Thyroid gland (tissue), 4 donors: ENCODE data around the gene EFTUD2. TPM values are rescaled to one million over a fixed set of nuclear protein-coding genes. Genes with fewer than 3 reads are reported as not detected.

ENCODE experiments used
- DNase-seq, 2 donors: peaks; one replicate each; pipeline ENCODE4 v3.0.0-alpha.2; 2019
- H3K27ac ChIP-seq, 3 donors: fragments of 200-600 bp; sonication (generic); 1 replicate in 2 of 3; 2 replicates in 1 of 3; pipeline ENCODE4 v1.5.1; 2016 to 2019; ENCODE audit warnings: mild to moderate bottlenecking in 1 of 3, moderate library complexity in 1 of 3
- H3K27me3 ChIP-seq: fragments of 200-600 bp; sonication (generic); one replicate; pipeline ENCODE4 v1.5.1; 2019
- H3K36me3 ChIP-seq, 2 donors: fragments of 200-600 bp; sonication (generic); one replicate each; pipeline ENCODE4 v1.5.1; 2016 to 2019
- H3K4me1 ChIP-seq, 2 donors: fragments of 200-600 bp; sonication (generic); one replicate each; pipeline ENCODE4 v1.5.1; 2017 to 2019
- H3K4me3 ChIP-seq, 3 donors: fragments of 200-600 bp; sonication (generic); replicated peaks in 1 of 3; 1 replicate in 2 of 3; 2 replicates in 1 of 3; pipeline ENCODE4 v1.5.1; 2016; ENCODE audit warnings: mild to moderate bottlenecking in 1 of 3
- H3K9me3 ChIP-seq: fragments of 200-600 bp; sonication (generic); one replicate; pipeline ENCODE4 v1.5.1; 2017
- POLR2A ChIP-seq, 2 donors: fragments of 450-650 bp; IDR thresholded peaks; one replicate each; pipeline ENCODE4 v1.6.1; 2017; ENCODE audit warnings: antibody characterized with exemption in 2 of 2, mild to moderate bottlenecking in 2 of 2, moderate library complexity in 1 of 2
- WGBS, 2 donors: methylation state at CpG; one replicate each; pipeline ENCODE4 v1.1.5; 2017; 5-methylcytosine and 5-hydroxymethylcytosine counted together
- intact Hi-C: fragments of 100-400 bp; cut with DNase I; formaldehyde crosslinking; loops from one replicate; pipeline ENCODE4 v1.15.1; 2023
- total RNA-seq, 4 donors: library from RNA; depleted of rRNA; stranded (reverse); fragments of >200 nt; gene quantifications; one replicate each; pipeline ENCODE4 v1.2.3, GENCODE V29; 2016
- TF ChIP-seq, protein P1 (sequence below), 6 experiments: fragments of 200-600 bp in 3 of 6; fragments of 450-650 bp in 3 of 6; sonication (generic) in 3 of 6; IDR thresholded peaks; one replicate each; pipeline ENCODE4 v1.5.1; 2016 to 2019; ENCODE audit warnings: antibody characterized with exemption in 6 of 6, mild to moderate bottlenecking in 2 of 6, inconsistent platforms in 1 of 6, moderate library complexity in 1 of 6

EFTUD2 gene
- total RNA-seq, 4 donors from 2014 or later = 49.2 to 110 (median 75.1) TPM

DNA sequence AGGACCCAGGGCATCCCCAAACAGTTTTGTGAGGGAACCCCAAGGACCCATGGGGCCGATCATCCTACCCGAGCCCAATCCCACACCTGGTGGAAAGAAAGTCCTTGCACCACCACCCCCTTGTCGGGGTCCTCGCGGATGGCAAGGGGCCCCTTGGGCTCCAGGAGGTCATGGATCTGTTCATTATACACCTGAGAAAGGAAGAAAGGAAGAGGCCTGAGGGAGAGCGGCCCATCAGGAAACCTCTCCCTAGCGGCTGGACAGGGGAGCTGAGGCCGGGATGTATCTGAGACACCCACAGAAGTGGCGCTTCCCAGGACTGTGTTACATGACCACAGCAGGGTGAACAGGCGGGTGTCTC is 35.5 kb upstream of the EFTUD2 start:
- Histone ChIP-seq H3K9me3 (no peaks in the 10 kb centered on the region), H3K27me3 (no peaks in the 10 kb centered on the region), H3K27ac (no peak overlapping the region), H3K4me1 (no peaks in the 10 kb centered on the region), H3K36me3 (no peaks in the 10 kb centered on the region), H3K4me3 (no peak overlapping the region)
- 97% methylated on average over 9 to 10 of the region's 10 CpGs for whole genome bisulfite sequencing, 2 donors
- TF ChIP-seq, protein P1, sequence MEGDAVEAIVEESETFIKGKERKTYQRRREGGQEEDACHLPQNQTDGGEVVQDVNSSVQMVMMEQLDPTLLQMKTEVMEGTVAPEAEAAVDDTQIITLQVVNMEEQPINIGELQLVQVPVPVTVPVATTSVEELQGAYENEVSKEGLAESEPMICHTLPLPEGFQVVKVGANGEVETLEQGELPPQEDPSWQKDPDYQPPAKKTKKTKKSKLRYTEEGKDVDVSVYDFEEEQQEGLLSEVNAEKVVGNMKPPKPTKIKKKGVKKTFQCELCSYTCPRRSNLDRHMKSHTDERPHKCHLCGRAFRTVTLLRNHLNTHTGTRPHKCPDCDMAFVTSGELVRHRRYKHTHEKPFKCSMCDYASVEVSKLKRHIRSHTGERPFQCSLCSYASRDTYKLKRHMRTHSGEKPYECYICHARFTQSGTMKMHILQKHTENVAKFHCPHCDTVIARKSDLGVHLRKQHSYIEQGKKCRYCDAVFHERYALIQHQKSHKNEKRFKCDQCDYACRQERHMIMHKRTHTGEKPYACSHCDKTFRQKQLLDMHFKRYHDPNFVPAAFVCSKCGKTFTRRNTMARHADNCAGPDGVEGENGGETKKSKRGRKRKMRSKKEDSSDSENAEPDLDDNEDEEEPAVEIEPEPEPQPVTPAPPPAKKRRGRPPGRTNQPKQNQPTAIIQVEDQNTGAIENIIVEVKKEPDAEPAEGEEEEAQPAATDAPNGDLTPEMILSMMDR (IDR thresholded peaks at IDR 0.05) = no peak
- no peak for TF ChIP-seq POLR2A (IDR thresholded peaks at IDR 0.05)
- DNase-seq = no peak
- intact Hi-C loops = no loop called here

DNA sequence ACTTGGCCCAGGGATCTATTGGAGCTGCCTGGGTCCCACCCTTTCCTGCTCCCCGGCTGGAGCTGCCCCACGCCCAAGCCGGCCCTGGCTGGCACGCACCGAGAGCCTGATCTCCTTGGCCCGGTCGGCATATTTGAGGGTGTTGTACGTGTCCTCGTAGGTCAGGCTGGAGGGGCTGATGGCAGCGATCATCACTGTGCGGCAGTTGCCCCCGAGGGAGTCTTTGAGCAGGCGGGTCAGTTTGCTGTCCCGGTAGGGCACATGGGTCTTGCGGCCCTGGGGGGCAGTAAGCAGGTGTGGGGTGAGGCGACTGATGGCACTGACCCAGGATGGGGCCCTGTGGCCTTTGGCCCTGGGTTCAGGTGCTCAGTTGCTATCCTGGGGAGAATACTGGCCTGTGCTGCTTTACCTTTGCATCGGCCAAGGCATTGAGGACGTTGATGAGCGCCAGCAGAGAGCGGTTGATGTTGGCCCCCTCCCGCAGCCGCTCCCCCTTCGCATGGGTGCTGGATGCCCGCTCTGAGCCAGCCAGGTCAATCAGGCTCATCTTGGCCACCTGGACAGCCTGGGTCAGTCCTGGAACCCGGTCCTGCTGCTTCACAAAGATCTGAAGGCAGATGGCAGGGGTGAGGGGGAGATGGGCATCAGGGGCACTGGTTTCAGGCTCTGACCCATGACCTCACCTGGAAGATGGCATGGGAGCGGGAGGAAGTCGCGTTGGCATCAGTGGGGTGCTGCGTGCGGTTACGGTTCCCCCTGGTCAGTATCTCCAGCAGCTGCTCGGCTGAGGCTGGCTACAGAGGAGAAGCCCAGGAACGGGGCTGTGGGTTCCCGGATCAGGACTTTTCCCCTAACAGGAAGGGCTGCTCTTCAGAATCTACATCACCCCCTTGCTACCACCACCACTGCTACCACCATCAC is 34.8 kb upstream of the EFTUD2 start:
- DNase-seq = no peak
- no peak overlapping the region for H3K4me3 ChIP-seq
- intact Hi-C loops = no loop called here
- H3K9me3 ChIP-seq = no peaks in the 10 kb centered on the region
- no peaks in the 10 kb centered on the region for H3K36me3 ChIP-seq
- no peaks in the 10 kb centered on the region for H3K27me3 ChIP-seq
- H3K27ac ChIP-seq = no peak overlapping the region
- WGBS, 2 donors = 87 to 94% methylated on average over 26 to 33 of the region's 34 CpGs
- no peaks in the 10 kb centered on the region for H3K4me1 ChIP-seq
- TF ChIP-seq POLR2A (IDR thresholded peaks at IDR 0.05) = no peak
- TF ChIP-seq, protein P1 (IDR thresholded peaks at IDR 0.05) = no peak

DNA sequence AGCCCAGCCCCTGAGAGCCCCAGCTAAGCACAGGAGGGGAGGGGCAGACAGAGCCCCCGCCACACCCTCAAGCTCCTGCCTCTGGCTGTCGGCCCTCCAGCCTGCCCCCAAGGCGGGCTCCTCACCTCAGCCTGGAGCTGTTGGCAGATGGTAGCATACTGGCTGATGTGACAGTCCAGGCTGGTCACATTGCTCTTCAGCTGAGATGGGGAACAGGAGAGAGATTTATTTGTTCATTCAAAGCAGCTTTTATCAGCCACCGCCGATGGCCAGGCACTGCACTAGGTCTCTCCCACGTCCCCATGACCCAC is 33.5 kb upstream of the EFTUD2 start:
- intact Hi-C loops = no loop called here
- H3K4me1 ChIP-seq = no peaks in the 10 kb centered on the region
- H3K4me3 ChIP-seq = no peak overlapping the region

DNA sequence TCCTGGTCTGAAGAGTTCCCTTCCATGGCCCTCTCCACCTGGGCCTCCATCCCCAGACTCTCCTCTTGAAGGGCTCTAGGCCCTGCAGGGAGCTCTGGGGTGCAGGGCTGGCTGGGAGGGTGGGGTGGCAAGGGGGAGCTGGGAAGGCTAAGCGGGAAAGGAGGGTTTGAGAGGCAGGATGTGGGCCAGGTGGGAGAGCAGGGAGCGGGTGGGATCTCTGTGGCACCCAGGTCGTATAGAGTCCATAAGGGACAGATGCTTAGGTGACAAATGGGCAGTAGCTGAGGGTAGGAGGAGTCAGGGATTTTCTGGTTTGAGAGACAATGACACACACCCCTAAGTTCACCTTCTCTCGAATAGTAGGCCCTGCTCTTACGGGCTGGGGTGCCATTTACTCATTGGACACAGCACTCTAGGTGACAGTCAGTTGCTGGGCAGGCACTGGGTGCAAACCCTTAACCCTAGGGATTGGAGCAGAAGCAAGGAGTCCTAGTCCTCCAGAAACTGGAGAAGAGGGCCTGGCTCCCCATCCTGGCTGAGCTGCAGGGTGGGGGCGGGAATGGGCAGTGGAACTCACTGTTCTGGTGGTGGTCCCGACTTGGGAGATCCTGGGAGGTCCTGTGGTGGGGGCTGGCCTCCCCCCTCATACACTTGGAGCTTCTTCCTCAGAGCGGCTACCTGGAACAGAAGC is 33.0 kb upstream of the EFTUD2 start:
- no peaks in the 10 kb centered on the region for H3K4me1 ChIP-seq
- no peak overlapping the region for H3K4me3 ChIP-seq
- no peaks in the 10 kb centered on the region for H3K27me3 ChIP-seq
- DNase-seq = no peak
- TF ChIP-seq POLR2A (IDR thresholded peaks at IDR 0.05) = no peak
- TF ChIP-seq, protein P1 (IDR thresholded peaks at IDR 0.05) = no peak
- H3K36me3 ChIP-seq = no peaks in the 10 kb centered on the region
- no peaks in the 10 kb centered on the region for H3K9me3 ChIP-seq
- WGBS, 2 donors = 94% methylated on average over 6 to 7 of the region's 8 CpGs
- intact Hi-C loops = no loop called here
- no peak overlapping the region for H3K27ac ChIP-seq

More for the DNA sequence above, 33.5 kb upstream of the EFTUD2 start:
- H3K36me3 ChIP-seq = no peaks in the 10 kb centered on the region
- 72 to 100% methylated on average over 3 to 5 of the region's 6 CpGs for WGBS, 2 donors
- no peaks in the 10 kb centered on the region for H3K9me3 ChIP-seq
- H3K27me3 ChIP-seq = no peaks in the 10 kb centered on the region
- TF ChIP-seq, protein P1 (IDR thresholded peaks at IDR 0.05) = no peak
- TF ChIP-seq POLR2A (IDR thresholded peaks at IDR 0.05) = no peak
- no peak overlapping the region for H3K27ac ChIP-seq
- no peak for DNase-seq

DNA sequence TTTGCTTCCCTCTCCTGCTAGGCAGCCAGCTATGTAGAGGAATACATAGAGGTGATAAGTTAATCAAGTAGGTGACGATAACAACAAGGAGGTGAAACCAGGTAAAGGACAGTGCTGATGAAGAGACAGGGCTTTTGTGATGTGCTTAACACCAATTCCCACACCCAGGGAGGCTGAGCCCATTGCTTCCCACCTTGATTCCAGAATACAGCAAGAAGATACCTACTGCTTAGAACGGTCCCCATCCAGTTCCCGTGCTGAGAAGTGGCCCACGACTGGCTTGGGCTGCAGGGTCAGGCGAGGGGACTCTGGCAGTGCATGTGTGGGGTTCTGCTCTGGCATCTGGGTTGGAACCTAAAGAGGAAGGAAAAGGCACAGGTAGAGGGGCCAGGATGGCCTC is 32.1 kb upstream of the EFTUD2 start:
- Histone ChIP-seq H3K36me3 (no peaks in the 10 kb centered on the region), H3K27ac (no peak overlapping the region), H3K4me1 (no peaks in the 10 kb centered on the region), H3K4me3 (no peak overlapping the region), H3K27me3 (no peaks in the 10 kb centered on the region), H3K9me3 (no peaks in the 10 kb centered on the region)
- 82 to 90% methylated on average over 4 to 5 of the region's 5 CpGs for WGBS, 2 donors
- intact Hi-C loops = no loop called here
- TF ChIP-seq, protein P1 (IDR thresholded peaks at IDR 0.05) = no peak
- TF ChIP-seq POLR2A (IDR thresholded peaks at IDR 0.05) = no peak
- DNase-seq = no peak
